GM21528 (cell line): ENCODE data around the gene GGTLC1.
"Not testable (repeated sequence)": the region's sequence is repeated elsewhere in the genome, so short reads cannot be mapped to it uniquely, and the experiment has no call there.

Experiments
- ATAC-seq: cut with Tn5 transposase; IDR thresholded peaks from one replicate; pipeline ENCODE4 v1.9.1; 2021; ENCODE audit warnings: mild to moderate bottlenecking, moderate library complexity; ENCODE audit not compliant: unreplicated experiment, low FRiP score

Gene GGTLC1

DNA sequence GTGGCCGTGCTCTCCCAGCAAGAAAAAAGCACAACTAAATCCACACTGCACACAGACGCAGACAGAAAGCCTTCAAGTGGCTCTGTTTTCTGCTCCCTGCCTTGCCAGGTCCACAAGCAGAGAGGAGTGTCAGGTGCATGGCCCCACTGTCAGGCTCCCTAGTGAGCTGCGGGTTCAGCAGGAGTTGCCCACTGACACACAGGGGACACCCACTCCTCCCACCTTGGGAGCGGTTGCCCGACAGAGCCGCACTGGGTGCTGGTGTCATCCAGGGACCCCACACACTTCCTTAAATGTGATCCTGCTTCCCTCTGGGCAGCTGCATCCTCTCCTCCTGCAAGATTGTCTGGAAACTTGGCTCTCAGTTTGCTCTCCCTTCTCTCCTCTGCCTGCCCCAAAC, 6.7 kb upstream of the GGTLC1 start:
- ATAC-seq, result not testable (repeated sequence)

DNA sequence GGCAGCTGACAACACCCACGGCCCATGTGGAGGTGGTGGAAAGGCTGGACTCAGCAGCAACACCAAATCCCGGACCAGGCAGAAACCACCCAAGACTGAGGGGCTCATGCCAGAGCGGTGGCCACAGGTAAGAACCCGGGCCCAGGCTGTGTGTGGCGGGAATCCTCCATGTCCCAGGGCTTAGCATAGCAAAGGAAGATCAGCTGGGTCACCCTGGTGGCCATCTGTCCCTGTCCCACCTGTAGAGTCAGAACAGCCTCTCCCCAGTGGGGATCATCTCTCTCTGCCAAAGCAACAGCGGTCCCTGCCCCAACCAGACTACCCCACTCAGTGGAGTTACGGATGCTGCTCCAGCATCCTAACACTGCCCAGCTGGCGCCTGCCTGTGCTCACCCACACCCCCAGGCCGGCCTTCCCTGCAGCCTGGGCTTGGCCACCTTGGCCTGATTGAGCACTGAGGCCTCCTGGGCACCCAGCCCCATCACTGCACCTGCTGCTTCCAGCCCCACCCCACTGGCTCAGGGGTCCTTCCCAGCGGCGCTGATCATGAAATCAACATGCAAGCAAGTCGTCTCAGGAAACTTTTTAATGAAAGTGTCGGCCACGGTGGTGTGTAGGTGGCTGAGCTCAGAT, 5.5 kb upstream of the GGTLC1 start:
- ATAC-seq, result not testable (repeated sequence)

DNA sequence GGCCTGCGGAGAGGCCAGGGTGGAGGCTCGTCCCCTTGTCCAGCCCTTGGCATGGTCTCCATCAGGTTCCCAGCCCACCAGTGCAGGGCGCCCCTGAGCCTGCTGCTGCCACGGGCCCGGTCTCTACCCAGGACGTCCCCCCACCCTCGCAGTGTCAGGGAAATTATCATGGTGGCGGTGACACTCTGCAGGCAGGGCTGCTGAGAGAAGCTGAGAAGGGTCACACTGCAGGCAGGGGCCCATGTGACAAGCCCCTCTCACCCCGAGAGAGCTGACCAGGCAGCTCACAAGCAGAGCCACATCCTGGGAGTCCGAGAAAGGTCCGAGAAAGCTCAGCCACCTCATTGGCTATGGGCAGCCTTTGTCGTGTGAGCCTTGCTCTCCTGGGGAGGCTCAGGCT, 4.9 kb upstream of the GGTLC1 start:
- not testable (repeated sequence) for ATAC-seq

DNA sequence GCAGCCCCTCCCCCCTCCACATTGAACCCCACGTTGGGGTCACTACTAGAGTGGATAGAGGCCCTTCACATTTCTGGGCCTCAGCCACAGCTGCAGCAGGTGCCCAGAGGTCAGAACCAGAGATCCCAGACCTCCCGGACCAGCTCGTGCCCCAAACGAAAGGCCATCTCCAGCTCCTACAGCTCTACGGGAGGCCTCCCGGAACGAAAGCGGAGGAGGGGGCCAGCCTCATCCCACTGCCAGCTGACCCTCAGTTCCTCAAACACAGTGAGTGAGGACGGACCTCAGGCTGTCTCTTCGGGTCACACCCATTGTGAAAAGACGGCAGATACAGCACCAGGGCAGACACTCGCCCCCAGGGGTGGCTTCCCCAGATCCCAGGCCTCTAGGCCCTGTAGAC, 1.7 kb upstream of the GGTLC1 start:
- not testable (repeated sequence) for ATAC-seq

DNA sequence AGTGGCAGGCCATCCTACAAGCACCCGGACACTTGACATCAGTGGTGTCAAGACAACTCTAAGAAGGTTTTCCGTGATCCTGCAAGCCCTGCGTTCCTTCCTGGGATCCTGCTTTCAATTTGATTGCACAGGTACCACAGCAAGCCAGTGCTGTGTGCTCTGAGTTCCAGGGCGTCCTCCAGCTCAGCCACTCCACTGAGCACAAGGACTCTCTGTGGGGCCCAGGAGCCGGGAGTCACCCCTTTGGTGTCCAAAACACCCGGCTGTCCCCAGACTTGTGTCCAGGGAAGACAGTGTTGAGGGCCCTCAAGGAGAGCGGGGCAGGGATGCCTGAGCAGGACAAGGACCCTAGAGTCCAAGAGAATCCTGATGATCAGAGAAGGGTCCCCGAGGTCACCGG, 387 bp upstream of the GGTLC1 start:
- not testable (repeated sequence) for ATAC-seq

DNA sequence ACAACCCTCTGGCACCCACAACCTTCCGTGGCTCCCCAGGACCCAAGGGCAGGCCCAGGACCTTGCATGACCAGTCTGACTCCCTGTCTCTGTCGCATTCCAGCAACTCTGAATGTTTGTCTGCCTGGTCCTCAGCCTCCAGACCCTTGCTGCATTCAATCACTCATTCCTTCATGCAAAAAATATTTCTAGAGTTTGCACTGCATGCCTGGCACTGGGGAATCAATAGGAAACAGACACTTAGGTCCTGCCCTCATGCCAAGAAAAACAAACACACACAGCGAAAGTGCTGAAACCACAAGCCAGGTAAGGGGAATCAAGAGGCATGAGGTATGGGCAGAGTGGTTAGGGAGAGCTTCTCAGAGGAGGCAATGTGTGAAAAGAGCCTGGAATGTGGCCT, 1.9 kb downstream of the GGTLC1 start:
- not testable (repeated sequence) for ATAC-seq

DNA sequence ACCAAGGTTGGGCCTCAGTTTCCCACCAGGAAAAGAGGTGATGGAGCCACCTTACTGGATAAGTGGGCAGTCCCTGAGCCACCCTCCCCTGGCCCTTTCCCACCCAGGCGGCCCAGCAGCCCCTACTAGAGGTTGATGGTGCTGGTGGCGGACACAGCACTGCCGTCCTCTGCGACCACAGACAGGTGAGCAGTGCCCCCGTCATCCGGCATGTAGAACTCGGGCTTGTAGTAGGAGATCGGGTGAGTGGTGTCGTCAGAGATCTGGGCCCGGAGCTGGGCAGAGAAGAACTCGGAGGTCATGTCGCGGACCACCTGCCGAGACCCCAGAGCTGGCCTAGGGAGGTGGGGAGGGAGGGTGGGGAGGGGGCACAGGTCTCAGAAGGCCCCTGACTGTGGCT, 2.3 kb downstream of the GGTLC1 start:
- ATAC-seq, result not testable (repeated sequence)

DNA sequence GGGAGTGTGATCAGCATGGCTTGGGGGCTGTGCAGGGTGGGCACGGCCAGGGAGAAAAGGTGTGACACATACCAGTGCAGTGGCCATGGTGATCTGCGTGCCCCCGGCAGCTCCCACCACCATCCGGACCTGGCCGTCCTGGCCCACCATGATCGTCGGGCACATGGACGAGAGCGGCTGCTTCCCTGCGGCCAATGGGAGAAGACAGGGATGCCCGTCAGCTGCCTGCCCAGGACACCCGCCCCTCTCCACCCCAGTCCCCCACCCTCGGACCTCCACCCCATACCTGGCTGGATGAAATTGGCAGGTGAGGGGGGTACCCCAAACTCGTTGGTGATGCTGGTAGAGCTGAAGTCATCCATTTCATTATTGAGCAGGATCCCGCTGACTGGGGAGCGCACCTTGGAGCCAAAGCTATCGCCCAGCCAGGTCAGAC, 2.8 kb downstream of the GGTLC1 start:
- ATAC-seq, result not testable (repeated sequence)

DNA sequence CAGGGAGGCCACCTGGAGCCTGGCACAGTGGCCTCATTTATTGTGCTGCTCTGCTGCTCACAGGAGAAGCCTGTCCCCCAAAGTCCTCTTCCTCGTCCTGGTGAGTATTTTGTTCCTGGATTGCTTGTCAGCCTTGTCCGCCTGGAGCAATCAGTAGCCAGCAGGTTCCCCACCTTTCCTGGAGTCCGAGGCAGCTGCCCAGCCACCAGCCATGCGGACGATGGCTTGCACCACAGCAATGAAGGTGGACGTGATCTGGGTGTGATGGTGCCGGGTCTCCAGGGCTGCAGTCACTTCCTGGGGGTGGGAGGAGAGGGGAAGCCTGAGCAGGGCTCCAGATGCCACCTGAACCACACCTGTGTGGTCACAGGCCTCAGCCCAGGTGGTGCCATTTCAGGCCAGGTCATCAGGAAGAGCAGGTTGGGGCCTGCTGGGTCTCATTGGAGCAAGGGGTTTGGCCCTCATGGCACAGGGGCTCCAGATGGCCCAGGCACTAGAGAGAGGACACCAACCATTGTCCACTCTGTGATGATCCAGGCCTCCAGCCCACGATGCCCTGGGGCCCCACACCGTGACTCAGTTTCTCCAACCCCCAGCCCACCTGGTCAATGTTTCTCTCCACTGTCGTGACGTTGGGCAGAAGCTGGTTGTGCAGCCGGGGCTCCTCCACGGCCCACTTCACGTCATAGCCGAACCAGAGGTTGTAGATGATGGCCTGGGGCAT, 3.4 kb downstream of the GGTLC1 start:
- ATAC-seq, result not testable (repeated sequence)

DNA sequence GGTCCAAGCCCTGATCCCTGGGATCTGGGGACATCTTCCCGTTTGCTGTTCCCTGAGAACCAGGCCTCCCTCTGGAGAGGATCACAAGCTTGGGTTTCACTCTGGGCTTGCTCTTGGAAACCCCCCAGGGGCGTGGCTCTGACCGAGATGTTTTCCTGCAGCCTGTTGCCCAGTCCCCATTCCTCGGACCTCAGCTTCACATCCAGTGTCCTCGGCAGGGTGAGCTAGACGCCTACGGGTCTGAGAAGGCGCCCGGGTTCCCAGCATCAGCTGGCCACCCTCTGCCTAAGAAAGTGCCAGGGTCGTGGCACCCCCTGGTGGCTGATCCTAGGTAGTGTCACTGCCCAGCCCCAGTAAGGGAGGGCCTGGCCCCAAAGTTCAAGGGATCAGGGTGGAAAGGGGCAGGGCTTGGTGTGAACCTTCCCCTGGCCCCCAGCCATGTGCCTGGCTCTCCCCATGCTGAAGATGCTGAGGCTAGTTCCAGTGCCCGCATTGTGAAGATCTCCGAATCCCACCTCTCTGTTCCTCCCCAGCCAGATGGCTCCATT, 4.0 kb downstream of the GGTLC1 start:
- ATAC-seq, result not testable (repeated sequence)

DNA sequence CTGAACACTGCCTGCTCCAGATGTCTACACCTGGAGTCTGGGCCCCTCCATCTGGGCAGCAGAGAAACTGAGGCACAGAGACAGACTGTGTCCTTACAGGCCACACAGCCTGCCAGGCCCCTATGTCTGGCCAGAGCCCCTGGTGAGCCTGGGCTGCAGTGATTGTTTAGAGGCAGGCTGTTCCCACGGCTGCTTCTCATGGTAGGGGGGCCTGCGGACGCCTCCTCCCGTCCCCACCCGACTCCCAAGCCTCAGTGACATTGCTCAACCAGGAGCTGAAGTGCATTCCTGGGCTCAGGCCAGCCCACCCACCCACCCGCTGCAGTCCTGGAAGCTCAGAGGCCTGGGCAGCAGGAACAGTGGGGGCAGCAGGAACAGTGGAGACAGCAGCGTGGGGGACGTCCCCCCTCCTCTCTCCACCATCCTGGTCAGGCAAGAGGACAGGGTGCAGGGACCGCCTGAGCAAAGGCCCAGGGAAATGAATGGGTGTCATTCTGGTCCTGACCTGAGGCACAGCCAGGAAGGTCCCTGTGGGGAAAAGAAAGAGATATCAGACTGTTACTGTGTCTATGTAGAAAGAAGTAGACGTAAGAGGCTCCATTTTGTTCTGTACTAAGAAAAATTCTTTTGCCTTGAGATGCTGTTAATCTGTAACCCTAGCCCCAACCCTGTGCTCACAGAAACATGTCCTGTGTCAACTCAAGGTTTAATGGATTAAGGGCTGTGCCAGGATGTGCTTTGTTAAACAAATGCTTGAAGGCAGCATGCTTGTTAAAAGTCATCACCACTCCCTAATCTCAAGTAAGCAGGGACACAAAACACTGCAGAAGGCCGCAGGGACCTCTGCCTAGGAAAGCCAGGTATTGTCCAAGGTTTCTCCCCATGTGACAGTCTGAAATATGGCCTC, 6.2 kb downstream of the GGTLC1 start:
- ATAC-seq, result not testable (repeated sequence)

DNA sequence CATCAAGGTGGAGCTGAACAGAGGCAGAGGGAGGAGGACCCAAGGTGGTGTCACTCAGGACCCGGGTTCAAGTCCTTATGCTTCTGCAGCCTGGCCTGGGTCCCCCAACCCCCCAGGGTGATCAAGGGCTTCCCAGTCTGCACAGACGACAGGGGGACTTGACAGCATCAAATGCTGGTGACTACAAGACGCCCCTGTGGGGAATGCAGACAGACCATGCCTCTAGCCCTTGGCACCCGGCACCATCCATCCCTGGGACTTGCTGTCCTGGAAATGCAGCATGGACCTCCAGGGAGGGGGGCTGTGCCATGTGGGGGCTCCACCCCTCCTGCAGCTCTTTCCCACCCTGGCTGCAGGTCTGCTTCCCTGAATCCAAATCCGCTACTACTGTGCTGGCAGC, 7.1 kb downstream of the GGTLC1 start:
- ATAC-seq, result not testable (repeated sequence)

DNA sequence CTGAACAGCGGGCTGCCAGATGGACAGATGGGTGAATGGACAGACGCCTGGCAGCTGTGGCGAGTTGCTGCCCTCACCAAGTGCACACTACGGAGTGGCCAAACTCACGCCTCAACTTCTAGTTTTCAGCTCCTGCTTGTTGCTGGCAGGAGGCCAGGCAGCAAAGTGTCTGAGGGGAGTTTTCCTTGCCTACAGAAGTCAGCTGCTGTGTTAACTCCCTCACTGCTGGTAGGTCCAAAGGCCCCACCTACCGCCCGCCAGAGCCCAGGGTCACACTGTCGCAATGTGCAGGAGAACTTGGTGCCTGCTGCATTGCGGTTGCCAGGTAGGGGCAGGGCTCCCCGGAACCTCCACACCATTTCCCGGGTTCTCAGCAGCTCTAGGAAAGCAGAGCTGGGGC, 7.6 kb downstream of the GGTLC1 start:
- not testable (repeated sequence) for ATAC-seq

DNA sequence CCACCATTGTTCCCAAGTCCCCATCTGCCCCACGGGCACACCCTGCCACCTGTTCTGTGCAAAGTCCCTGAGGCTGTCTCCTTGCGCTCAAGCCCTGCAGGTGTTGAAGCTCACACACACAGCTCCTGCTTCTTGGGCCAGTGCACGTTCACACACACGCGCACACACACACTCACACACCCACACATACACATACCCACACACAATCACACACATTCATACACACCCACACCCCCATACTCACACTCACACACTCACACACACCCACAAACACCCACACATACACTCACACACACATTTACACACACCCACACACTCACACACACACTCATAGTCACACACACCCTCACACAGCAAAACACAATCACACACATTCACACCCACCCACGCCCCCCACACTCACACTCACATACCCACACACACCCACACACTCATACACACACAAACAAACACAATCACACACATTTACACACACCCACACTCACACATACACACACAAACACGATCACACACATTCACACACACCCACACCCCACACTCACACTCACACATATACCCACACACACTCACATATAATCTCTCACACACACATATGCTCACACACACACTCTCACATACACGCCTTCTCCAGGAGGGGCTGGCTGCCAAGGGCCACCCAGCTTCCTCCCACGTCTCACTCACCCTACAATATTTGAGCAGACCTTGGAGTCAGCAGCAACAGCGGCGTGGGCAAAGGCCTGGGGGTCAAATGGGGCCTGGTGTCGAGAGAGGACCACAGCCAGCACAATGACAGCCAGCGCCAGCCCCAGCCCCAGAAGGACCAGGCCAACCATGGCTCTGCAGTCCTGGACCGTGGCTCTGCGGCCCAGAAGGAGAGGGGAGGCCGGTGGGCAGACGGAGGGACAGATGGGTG, 8.4 kb downstream of the GGTLC1 start:
- not testable (repeated sequence) for ATAC-seq

DNA sequence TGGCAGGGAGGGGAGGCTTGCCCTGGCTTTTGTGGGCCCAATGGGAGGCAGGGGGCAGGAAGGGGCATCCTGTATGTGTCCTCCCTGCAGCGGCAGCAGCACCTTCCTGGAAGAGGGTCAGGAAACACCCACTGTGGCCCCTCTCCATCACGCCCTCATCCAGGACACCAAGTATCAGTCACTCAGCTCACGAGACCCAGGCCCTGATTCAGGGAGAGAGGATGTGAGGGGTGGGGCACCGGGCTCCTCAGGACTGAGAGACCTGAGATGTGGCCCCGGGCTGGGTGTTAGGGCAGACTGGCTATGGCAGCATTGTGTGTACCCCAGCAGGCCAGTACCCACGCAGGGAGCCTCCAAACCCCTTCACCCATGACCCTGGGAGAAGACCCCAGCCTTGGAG, 9.2 kb downstream of the GGTLC1 start:
- ATAC-seq, result not testable (repeated sequence)

DNA sequence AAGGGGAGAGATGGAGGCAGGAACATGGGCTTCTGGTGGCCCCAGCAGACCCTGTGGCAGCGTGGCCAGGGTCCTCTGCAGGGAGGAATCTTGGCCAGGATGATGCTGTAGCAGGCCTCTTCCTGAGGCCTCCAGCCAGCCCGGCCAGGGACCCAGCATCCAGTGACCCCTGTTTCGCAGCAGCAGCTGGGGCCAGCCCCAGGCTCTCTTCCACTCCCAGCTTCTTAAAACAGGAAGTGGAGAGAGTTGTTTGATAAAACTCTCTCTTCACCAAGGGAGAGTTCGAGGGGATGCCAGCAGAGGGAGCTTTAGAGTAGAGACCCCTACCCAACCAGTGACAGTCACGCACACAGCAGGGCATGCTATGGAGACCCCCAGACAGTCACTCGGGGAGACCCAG, 10.1 kb downstream of the GGTLC1 start:
- ATAC-seq, result not testable (repeated sequence)

DNA sequence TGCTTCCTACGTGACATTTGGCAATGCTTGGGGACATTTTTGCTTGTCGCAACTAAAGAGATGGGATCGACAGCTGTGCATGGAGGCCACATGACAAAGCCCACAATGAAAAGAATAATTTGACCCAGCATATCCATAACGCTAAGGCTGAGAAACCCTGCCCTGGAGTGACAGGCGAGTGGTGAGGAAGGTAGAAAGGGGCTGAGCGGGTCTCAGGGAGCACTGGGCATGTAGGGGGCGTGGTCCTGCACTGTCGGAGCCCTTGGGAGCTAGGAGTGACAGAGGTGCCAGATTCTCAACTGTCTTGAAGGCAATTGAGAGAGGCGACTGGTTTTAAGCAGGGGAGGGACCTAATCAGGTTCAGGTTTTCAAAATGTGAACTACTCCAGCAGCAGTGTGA, 13.6 kb downstream of the GGTLC1 start:
- no peak for ATAC-seq

DNA sequence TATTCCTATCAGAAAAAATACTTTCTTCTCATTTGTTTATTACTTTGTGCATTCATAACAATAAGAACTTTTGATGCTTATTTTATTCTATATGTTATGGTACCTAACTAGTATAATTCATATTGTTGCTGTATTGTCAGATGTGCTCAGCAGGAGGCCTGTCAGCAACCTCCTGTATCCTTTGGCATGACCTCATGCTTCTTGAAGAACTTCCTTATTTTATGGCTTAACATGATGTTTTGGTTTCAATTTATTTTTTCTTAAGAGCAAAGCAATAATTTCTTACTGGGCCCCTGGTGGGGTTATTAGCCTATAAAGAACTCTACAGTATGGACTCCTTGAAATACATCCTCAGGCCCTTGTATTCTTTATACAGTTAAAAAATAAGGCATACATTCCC, 17.3 kb downstream of the GGTLC1 start:
- no peak for ATAC-seq

DNA sequence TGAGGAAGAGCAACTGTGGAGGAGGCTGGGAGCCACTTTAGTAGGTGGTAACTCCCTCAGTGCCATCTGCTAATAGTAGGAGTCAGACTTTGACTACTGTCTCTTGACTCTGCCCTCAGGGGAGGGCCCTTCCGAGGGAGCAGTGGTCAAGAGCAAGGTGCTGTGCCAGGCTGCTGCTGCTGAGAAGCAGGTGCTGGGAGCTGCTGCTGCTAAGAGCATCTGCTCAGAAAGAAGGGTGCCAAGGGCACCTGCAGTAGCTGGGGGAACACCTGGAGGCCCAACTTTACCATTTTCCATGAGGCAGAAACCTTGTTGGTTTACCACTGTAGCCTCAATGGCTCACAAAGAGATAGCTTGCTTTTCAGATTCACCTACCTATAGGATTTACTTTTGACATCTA, 18.5 kb downstream of the GGTLC1 start:
- ATAC-seq, result no peak

DNA sequence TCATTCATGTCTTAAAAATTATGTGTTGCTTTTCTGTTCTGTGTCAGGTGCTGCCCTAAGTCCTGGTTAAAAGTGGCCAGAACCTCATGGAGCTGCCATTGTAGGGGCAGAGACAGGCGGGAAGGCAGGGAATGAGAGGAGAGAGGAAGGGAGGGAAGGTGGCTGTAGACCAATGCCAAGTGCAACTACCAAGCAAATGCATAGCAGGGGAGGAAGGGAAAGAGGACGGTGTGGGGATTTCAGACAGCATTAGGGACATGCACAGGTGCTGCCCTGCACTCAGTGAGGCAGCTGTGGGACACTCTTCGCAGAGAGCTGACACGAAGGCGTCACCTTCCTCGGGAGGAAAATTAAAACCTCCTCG, 21.0 kb downstream of the GGTLC1 start:
- no peak for ATAC-seq
